Left ventricle myocardium inferior (tissue), 1 donor: ENCODE data around the gene MACF1. TPM values are rescaled to one million over a fixed set of nuclear protein-coding genes. Genes with fewer than 3 reads are reported as not detected.

Experiments used
- DNase-seq: peaks from one replicate; pipeline ENCODE4 v3.0.0-alpha.2; 2020
- H3K27ac ChIP-seq: fragments of 200-600 bp; replicated peaks from 2 replicates; pipeline ENCODE4 v1.8.0; 2021
- H3K27me3 ChIP-seq: fragments of 200-600 bp; 2 replicates; pipeline ENCODE4 v1.8.0; 2021; ENCODE audit warnings: low read depth
- H3K36me3 ChIP-seq: fragments of 200-600 bp; 2 replicates; pipeline ENCODE4 v1.8.0; 2021
- H3K4me1 ChIP-seq: fragments of 200-600 bp; 2 replicates; pipeline ENCODE4 v1.8.0; 2021
- H3K4me3 ChIP-seq: fragments of 200-600 bp; 2 replicates; pipeline ENCODE4 v1.8.0; 2021; ENCODE audit warnings: mild to moderate bottlenecking, moderate library complexity
- H3K9me3 ChIP-seq: fragments of 200-600 bp; replicated peaks from 2 replicates; pipeline ENCODE4 v1.8.0; 2021
- intact Hi-C: fragments of 100-400 bp; cut with micrococcal nuclease; formaldehyde crosslinking; loops from one replicate; pipeline ENCODE4 v1.11.0; 2022
- total RNA-seq: library from RNA; stranded (reverse); fragmentation: NEBNext Ultra II Directional; extraction: Animal tissue kit (Norgen Biotek cat#: 25700); gene quantifications from one replicate; pipeline ENCODE4 v1.2.1, GENCODE V29; 2021
- TF ChIP-seq, protein P1 (sequence below): fragments of 200-600 bp; IDR thresholded peaks from 2 replicates; pipeline ENCODE4 v1.8.0; 2021; ENCODE audit warnings: antibody characterized with exemption, mild to moderate bottlenecking, borderline replicate concordance
- donor health status: DM: no; HTN: yes; CAD: no; lungs with severe emphysema.

The MACF1 gene
- total RNA-seq, 1 donor from 2014 or later, result 181 TPM

DNA sequence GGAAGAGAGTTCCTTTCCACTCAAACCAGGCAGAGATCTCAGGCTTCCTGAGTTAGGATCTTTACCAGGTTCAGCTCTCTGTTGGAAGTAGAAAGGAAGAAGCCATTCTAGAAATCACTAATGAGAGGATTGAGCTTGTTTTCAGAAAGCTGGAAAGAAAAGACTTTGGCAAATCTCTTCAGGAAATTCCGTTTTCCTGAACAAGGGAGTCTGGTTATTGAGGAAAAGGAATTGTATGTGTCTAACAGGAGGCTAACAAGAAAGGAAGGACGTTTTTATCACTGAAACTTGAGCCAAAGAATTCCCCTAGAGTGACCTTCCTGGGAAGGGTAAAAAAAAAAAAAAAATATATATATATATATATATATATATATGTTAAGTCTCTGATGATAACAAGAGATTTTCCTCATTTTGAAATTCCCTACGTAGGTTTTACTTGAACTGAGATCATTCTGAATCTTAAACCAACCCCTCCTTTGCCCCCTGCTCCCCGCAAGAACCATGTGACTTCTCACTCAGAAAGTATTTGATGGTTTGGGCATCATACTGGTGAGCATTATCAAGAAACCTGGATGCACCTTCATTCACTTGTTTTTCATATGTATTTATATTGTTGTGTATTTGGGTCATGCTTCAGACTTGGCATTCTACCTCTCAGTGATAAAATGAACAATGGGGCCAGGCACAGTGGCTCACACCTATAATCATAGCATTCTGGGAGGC lies 188.5 kb downstream of the MACF1 start:
- DNase-seq, result no peak
- Histone ChIP-seq H3K27me3 (no peaks in the 10 kb centered on the region), H3K4me1 (peaks cover 85% of the 10 kb centered on the region), H3K9me3 (no peaks in the 10 kb centered on the region), H3K36me3 (peaks cover 18% of the 10 kb centered on the region), H3K4me3 (peak overlapping the region; percentile 0), H3K27ac (peak overlapping the region; percentile 81)
- TF ChIP-seq, protein P1, sequence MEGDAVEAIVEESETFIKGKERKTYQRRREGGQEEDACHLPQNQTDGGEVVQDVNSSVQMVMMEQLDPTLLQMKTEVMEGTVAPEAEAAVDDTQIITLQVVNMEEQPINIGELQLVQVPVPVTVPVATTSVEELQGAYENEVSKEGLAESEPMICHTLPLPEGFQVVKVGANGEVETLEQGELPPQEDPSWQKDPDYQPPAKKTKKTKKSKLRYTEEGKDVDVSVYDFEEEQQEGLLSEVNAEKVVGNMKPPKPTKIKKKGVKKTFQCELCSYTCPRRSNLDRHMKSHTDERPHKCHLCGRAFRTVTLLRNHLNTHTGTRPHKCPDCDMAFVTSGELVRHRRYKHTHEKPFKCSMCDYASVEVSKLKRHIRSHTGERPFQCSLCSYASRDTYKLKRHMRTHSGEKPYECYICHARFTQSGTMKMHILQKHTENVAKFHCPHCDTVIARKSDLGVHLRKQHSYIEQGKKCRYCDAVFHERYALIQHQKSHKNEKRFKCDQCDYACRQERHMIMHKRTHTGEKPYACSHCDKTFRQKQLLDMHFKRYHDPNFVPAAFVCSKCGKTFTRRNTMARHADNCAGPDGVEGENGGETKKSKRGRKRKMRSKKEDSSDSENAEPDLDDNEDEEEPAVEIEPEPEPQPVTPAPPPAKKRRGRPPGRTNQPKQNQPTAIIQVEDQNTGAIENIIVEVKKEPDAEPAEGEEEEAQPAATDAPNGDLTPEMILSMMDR, result no peak
- intact Hi-C loops, result no loop called here

DNA sequence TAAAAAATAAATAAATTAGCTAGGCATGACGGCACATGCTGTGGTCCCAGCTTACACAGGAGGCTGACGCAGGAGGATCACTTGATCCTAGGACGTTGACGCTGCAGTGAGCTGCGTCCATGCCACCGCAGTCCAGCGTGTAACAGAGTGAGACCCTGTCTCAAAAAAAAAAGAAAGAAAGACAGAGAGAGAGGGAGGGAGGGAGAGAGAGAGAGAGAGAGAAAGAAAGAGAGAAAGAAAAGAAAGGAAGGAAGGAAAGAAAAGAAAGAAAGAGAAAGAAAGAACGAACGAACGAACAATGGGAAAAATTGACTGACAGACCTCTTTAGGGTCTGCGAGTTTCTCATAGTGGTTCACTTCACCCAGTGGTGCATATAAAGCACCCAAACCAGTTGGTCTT lies 189.2 kb downstream of the MACF1 start:
- TF ChIP-seq, protein P1, result no peak
- intact Hi-C loops, result no loop called here
- no peaks in the 10 kb centered on the region for H3K9me3 ChIP-seq
- no peaks in the 10 kb centered on the region for H3K27me3 ChIP-seq
- peaks cover 91% of the 10 kb centered on the region for H3K4me1 ChIP-seq
- DNase-seq, result no peak
- H3K4me3 ChIP-seq, result no peak overlapping the region
- H3K27ac ChIP-seq, result peak overlapping the region; percentile 81
- peaks cover 12% of the 10 kb centered on the region for H3K36me3 ChIP-seq

DNA sequence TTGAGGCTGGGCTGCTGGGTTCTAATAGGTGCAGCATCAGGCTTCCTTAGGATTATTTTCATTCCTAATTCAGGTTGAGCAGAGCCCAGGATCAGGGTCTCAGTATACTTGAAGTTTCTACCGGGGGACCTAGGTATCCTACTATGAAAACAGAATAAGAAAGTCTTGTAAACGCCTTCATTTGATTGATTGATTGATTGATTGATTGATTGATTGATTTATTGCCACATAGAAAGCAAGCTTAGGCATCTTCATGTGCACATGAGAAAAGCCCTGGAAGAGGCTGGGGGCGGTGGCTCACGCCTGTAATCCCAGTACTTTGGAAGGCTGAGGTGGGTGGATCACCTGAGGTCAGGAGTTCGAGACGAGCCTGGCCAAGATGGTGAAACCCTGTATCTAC lies 189.6 kb downstream of the MACF1 start:
- peaks cover 95% of the 10 kb centered on the region for H3K4me1 ChIP-seq
- no peaks in the 10 kb centered on the region for H3K27me3 ChIP-seq
- TF ChIP-seq, protein P1, result no peak
- H3K36me3 ChIP-seq, result peaks cover 8% of the 10 kb centered on the region
- intact Hi-C loops, result no loop called here
- DNase-seq, result no peak
- peak overlapping the region; percentile 81 for H3K27ac ChIP-seq
- no peak overlapping the region for H3K4me3 ChIP-seq
- H3K9me3 ChIP-seq, result no peaks in the 10 kb centered on the region

DNA sequence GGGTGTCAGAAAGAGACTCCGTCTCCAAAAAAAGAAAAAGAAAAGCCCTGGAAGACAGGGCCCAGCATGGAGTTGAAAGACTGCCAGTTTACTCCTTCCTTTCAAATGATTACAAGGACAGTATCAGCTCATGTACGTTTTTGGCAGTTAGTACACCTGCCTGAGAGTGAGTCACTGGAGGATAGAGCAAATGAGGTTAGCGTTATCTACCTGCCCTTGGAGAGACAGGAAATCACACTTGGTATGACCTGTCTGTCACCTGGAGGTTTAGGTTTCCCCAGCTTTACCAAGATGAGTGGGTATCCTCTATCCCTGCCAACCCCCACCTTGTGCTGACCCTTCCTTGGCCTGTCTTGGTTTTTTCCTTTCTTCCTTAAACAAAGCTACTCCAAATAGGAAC lies 190.1 kb downstream of the MACF1 start:
- Histone ChIP-seq H3K4me1 (peaks cover 100% of the 10 kb centered on the region), H3K27ac (peak overlapping the region; percentile 81), H3K4me3 (no peak overlapping the region), H3K27me3 (no peaks in the 10 kb centered on the region), H3K9me3 (no peaks in the 10 kb centered on the region), H3K36me3 (peaks cover 8% of the 10 kb centered on the region)
- no peak for DNase-seq
- TF ChIP-seq, protein P1, result no peak
- intact Hi-C loops, result no loop called here

DNA sequence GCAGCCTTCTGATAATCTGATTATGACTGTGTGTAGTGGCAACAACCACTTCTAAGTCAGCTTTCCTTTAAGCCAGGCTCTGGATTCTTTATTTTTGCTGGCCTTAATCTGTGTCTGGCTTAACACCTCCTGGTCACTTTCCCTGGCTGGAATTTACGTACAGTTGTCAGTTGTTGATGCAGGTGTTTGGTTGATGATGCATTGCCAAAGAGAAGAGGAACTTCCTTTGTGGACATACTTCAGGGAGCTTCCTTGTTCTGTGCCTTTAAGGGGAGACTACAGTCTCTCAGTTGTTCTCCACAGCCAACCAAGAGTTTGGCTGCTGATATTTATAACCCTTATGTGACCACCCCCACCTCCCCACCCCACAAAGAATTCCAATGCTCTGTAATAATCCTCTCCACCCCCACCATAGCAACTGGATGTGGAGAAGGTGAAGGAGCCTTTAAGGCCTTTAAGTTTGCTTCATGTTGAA lies 190.9 kb downstream of the MACF1 start:
- no peak overlapping the region for H3K4me3 ChIP-seq
- H3K4me1 ChIP-seq, result peaks cover 92% of the 10 kb centered on the region
- TF ChIP-seq, protein P1, result no peak
- H3K9me3 ChIP-seq, result no peaks in the 10 kb centered on the region
- peak overlapping the region; percentile 81 for H3K27ac ChIP-seq
- H3K36me3 ChIP-seq, result peaks cover 1% of the 10 kb centered on the region
- intact Hi-C loops, result no loop called here
- no peaks in the 10 kb centered on the region for H3K27me3 ChIP-seq
- no peak for DNase-seq
